ELF-1 (cell line): ENCODE results near the gene PIGR.

Experiments
- DNase-seq: peaks from one replicate; pipeline ENCODE4 v3.0.0-alpha.2; 2016; ENCODE audit warnings: low read depth, low spot score

The PIGR gene

DNA sequence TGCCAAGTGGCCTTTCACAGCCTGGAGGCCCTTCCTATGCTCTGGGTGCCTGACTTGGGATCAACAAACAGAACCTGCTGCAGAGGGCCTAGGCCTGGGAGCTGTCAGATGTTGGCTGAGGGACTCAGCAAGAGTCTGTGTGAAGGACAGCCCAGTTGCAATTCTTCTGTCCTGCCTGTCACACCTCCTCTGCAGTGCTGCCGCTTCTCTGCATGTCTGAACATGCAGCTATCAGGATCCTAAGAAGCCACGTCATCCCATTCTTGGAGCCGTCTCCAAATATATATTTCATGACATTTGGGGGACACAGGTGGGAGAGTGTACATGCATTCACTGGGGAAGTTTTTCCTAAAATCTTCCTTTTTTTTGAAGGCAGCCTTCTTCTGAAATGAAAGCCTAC, 15.4 kb upstream of the PIGR start:
- peak; percentile 18 for DNase-seq

DNA sequence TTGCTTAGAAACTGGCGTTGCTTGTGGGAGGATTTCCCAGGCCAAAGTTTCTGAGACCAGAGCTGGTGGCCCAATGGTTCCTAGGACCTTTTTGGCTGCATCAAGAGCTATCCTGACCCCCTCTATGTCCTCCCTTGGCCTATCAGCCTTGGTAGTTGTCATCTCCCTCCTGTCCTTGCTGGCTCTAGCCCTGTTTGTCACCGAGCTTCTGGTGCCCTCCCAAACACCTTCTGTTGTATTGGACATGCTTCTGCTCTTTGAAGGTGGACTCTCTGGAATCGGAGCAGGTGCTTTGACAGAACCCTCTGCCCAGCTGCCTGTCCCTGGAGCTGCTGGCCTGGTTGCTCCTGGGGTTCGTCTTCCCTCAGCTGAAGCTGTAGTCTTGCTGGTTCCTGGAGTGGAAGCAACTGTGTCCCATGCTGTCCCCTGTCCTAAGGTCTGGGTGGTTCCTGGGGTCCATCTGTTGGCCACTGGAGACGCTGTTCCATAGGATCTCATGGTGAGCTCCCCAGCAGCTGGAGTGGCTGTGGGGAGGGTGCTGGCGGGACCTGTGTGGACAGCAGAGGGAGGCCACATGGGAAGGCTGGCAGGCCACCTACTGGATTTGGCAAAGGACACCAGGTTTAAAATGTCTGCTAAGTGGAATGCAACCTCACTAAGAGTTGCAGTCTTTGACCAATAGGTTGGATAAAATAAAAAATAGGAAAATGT, 14.6 kb upstream of the PIGR start:
- no peak for DNase-seq

DNA sequence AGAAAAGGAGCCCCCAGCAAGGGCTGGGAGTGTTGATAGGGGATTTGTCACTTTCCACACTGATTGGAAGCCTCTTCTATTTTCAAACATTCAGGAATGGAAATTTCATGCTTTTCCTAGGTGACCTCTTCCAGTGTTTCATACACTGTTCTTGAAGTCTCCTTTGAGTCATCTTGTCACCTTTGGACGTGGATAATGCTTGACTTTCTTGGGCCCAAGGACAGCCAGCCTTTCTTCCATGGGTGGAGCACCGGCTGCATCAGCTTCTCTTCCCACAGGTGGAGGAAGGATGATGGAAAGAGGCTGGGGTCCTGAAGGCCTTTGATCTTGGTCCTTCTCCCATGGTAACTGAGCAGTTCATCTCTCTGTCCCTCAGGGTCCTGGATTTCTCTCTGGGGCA, 11.9 kb upstream of the PIGR start:
- DNase-seq = no peak

DNA sequence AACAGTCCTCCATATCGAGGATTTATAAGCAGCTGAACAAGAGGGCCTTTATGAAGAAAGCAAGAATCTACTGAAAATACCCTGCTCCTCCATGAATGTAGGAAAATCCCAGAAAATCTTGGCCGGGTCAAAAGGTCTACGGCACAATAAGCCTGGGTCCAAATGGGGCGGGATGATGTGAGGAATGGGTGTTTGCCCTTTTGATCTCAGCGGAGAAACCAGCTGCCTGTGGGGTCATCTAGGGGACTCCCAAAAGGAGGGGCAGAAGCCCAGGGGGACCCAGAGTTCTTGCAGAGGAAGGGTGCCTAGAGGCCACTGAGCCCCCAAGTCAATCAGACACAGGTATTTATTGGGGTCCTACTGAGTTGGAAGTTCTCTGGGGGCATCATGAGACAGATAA, 11.4 kb upstream of the PIGR start:
- no peak for DNase-seq

DNA sequence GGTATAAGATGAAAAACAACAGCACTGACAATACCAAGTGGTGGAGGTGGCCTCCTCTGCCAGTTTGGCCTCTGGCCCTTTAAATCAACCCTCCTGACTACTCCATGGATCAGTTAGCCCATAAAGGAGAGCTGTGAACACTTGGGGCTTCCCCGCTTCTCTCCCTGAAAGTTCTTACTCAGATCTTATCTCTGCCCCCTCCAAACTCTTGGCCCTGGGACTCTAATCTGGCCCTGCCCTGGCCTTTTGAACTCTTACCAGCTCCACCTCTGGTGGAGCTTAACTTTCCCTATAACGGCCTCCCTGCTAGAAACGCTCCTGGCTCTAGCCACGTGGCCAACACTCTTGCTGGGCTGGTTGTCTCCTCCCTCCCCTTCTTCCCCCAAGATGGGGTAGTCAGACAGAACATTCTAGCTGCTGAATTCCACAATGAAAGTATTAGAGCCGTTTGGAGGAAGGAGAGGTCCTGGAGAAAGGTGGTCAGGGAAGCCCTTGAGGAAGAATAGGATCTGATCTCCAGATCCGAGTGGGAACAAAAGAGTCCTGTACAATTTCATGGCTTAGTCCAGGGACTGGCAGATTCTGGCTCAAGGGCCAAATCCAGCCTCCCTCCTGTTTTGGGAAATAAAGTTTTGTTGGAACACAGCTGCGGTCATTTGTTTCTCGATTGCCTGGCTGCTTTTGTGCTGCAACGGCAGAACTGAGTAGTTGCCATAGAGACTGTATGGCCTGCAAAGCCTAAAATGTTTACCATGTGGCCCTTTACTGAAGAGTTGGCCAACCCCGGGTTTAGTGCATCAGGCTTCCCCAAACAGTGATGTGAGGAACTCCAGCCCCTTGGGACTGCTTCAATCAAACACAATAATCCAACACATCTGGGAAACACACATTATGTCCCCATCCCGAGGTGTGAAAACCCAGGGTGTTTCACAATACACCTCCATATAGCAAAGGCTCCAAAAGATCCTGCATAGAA, 9.5 kb upstream of the PIGR start:
- DNase-seq = peak; percentile 56

DNA sequence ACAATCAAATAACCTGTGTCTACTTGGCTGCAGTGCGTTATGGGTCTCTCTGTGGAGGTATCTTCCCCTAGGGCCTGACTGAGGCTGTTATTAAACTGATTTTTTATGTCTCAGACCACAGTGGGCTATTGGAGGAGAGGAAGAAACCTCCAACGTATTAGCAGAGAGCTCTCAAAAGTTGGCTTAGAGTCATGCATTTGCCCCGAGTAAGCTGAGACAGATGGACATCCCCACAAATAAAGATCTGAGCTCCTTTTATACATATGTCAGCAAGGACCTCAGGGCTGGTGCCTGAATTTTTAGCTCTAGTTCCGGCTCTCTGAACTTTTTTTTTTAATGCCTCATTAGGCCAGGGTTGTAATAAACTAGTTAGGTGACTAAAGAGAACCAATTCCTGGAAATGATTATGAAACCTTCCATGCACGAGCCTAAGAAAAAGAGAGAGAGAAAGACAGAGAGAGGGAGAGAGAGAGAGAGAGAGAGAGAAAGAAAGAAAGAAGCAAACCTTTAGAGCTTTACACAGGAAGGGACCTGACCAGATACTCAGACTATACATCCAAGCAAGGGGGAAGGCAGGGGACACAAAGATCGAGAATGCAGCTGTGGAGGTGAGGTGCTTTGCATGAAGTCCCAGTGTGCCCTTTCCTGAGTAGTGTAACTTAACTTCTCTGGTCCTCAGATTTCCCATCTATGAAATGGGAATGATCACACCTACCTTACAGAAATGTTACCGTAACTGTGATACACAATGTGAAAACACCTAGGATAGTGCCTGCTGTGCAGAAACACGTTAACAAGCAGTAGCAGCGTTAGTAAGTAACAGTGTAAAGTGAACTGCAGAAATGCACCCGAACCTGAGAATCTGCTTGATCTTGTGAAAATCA, 8.4 kb upstream of the PIGR start:
- DNase-seq = no peak

DNA sequence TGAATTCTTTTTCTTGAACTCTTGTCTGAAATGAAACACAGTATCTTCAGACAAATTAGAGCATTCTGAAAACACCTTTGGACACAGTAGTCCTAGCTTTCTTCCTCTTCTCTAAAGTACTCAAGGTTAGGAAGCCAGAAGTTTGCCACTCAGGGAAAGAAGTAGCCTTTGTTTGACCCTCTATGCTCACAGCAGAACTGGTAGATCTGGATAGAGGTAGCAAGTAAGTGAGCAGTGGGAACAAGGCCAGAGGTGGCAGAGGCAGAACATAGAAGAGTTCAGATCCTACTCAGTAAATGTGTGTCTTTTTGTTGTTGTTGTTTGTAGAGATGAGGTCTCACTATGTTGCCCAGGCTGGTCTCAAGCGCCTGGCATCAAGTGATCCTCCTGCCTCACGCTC, 7.4 kb upstream of the PIGR start:
- DNase-seq = no peak

DNA sequence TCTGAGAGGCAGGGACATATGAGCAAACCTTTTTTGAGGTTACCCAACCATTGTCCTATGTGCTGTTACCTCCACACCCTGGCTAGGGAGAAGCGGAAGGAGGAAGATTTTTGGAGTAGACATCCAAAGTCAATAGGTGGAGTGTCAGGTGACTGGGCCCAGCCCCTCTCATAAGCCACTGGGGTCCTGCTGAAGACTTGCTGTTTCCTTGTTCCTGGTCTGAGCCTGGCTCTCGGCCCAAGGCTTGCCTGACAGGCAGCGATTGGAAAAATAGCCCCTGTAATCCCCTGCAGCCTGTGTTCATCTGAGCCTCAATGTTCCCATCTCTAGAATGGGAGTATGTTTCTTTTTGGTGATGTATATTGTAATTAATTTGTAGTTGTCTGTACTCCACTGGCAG, 6.9 kb upstream of the PIGR start:
- no peak for DNase-seq

DNA sequence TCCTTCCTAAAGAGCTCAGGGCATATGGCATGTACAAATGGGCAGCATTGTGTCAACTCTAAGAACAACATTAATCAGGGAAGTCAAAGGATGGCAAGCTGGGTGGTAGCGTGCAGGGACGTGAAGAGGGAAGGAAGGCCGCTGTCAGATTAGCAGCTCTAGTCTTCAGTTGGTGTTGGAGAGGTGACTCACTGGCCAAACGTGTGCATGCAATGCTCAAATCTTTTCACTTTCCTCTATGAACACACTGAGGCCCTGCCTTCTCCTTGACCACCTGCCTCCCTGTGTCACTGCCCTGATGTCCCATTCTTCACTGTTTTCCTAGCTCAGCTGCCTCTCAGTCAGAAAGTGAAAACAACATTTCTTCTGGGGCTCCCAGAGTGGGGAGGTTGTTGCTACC, 5.9 kb upstream of the PIGR start:
- DNase-seq = no peak

DNA sequence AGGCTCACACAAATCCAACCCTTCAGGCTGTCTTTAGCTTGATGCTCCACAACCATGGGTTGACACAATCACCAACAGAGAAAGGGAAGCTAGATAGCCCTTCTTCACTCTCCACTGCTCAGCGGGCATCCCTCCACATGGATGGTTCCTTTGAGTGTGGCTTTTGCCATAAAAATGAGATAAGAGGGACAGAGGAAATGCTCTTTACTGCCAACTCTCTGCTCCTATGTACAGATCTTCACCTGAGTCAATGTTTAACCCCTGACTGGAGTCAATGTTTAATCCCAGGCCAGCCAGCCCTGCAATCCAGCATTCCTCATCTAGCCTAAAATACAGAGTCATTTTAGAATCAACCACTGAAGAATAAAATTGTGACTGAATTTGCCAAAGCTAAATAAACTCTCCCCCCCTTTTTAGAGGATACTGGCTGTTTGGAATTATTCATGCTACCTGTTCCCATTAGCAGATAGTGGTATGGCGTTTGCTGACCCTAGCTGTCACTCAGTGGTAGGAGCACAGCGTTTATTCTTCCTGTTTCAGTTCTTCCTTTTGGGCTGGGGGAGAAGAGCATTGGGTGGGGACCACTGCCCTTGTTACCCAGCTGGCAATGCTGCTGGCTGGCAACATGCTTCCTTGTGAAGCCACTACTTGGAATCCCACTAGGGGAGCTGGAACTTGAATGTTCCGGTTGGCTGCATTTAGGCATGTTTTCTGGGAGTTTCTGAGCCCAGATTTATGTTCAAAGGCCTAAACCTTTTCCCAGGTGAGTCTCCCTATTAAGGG, 5.2 kb upstream of the PIGR start:
- no peak for DNase-seq

DNA sequence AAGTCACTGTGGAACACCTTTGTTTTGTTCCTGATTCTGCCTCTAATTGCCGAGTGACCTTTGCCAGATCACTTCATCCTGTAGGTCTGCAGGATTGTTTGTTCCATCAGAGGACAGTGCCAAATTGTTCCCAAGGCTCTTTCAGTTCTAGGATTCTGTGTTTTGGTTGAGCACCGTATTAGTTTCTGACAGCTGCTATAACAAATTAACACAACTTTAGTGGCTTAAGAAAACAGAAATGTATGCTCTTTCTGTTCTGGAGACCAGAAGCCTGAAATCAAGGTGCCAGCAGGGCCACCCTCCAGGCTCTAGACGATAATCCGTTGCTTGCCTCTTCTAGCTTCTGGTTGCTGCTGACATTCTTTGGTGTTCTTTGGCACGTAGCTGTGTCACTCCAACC, 3.4 kb upstream of the PIGR start:
- no peak for DNase-seq

DNA sequence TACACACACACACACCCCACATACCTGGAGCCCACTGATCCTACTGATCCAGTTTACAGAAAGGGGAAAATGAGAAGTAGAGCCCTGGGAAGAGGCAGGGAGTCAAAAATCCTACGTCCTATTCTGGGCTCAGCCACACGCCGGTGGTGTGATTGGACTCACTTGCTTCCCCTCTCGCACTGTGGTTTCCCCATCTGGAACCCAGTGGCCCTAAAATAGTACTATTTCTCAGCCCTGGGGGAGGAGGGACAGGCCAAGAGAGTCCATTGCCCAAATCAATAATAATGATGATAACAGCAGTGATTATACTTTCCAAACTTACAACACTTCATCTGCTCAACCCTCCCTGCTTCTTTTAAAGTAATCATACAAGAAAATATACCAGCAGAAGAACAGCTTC, 2.9 kb upstream of the PIGR start:
- DNase-seq = no peak

DNA sequence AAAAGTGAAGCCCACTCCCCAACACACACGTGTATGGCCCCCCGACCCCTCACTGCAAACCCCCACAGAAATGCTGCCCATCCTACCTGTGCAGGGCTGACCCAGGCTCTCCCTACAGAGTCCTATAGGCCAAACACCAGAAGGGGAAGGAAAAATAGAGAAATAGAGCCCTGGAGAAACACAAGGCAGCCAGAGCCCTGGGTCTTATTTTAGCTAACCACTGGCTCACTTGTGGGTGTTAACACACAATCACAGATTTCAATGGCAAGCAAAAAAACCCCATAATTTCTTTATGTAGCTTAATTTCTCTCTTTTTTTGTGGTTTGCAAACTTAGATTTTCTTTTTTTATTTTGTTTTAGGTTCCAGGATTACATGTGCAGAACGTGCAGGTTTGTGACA, 989 bp upstream of the PIGR start:
- DNase-seq = no peak

DNA sequence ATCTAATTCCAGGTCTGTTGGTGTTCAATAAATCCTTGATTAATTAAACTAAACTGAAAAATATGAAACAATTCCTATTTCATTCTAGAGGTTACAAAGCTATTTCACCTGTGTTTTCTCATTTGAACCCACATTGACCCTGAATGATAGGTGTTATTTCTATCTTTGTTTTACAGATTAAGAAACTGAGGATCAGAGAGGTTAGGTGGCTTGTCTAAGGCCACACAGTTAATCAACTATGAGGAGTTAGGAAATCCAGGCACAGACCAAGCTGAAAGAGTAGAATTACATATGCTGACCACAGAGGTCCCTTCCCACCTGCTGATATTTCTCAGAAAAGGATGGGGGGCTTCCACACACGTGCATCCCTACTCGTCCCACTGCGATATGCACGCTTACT, 487 bp downstream of the PIGR start:
- no peak for DNase-seq

DNA sequence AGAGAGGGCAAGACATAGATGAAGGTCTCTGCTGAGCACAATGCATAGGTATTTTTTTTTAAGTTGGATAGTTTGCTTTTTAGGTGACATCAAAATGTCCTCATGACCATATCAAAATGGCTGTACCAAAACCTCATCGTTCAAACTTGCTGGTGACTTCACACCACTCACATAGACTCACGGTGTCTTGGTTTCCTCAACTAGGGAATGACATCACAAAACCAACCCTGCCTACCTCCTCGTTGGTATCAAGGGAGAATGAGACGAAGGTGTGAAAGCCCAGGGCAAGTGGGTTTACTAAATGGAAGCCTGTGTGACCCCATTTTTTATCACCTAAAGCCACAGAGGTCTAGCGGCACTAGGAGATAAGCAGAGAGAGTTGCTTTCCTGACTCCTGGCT, 1.6 kb downstream of the PIGR start:
- no peak for DNase-seq

DNA sequence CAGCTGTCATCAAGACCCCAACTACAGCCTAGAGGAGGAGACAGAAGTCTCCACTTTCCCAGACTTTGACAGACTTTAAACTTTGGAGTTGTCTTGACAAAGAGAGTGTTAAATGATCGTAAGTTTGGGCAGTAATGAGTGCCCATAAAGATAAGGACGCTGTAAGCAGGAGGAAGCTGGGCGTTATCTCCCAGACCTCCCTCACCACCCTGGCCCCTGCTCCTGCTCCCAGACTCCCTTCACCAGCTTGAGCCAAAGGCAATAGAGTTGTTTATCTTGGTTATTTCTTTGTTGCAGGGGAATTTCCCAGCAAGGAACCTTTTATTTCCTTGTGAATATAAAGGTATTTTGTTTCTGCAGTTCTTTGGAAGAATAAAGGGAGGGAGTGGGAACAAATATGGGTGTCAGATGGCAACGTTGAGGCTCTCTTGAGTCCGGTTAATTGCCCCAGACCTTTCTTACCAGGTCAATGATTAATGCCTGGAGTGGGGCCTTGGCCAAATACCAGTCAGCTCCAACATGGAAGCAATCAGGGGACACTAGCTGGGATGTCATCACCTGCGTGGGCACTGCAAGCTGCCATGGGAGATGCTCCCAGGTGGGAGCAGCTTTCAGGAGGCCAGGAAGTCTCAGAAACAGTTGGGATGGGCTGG, 4.4 kb downstream of the PIGR start:
- DNase-seq = peak; percentile 41

DNA sequence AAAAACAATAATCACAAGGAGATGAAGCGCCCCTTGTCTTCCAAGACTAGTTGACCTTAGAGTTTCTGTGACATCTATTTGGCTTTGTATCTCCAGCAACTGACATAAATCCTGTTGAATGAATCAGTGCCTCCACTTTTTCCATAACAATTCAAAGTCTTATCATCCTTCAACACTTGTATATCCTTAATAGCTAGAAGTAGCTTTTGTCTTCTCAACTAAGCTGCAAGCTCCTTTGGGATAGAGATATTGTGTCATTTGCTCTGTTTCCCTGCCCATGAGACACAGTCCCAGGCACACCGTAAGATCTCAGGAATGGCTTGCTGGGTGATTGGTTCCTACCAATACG, 5.7 kb downstream of the PIGR start:
- no peak for DNase-seq

DNA sequence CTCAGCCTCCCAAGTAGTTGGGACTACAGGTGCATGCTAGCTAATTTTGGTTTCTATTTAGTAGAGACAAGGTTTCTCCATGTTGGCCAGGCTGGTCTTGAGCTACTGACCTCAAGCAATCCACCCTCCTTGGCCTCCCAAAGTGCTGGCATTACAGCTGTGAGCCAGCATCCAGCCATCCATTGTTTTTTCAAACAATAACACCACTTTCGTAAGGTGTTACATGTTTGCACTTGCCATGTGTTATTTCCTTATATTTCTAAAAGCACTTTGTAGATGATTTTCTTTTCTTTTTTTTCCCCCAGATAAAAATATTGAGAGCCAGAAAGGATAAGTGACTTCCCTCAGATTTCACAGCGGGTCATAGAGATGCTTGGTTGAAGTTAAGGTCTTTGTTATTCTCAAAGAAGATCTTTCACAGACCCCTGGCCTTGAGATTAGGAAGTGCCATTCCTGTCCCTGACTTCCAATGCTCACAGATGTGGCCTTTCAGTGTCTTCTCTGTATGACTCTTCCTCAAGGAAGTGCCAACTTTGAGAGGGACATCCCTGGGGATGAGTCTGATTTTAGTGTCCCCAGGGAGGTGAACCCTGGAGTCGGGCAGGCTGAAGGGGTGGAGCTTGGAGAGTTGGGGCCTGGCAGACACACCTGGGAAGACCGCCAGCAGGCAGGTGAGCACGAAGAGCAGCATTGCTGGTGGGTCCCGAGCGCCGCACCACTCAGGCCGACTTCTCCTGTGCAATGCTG, 6.3 kb downstream of the PIGR start:
- DNase-seq = no peak

DNA sequence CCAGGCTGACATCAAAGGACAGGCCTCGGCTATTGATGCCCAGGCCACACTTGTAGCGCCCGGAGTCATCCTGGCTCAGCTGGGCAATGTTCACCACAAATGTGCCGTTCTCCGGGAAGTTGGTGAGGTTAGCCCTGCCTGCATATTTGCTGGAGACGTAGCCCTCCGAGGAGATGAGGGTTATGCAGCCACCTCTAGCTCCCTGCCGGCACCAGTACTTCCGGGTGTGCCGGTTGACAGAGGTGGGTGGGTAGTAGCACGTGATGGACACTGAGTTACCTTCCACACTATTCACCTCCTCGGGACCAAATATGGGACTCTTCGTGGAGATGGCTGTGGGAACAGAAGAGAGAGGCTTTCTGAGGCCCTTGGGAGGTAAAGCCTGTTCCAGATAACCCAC, 7.1 kb downstream of the PIGR start:
- no peak for DNase-seq

DNA sequence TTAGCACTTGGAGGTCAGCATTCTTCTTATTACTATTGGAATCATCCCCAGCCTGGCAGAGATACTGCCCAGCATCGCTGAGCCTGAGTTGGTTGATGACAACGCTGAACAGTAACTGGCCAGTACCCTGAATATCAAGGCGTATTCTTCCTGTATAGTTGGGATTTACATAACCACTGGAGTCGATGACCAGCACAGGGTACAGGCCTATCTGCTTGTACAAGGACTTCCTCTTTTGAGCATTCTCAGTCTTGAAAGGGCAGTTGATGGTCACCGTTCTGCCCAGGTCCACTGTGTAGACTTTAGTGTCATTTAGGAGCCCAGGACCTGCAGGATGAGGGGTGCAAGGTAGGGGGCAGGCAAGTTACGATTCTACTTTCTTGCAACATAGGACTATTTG, 8.8 kb downstream of the PIGR start:
- no peak for DNase-seq
